Ishikawa (cell line): ENCODE measurements around the gene IGLON5.

Experiments
- CEBPB ChIP-seq: IDR thresholded peaks from 2 replicates; pipeline ENCODE4 v1.6.1; 2012
- CREB1 ChIP-seq: IDR thresholded peaks from 2 replicates; pipeline ENCODE4 v1.6.1; 2012; ENCODE audit warnings: low read depth
- EGR1 ChIP-seq: IDR thresholded peaks from 2 replicates; pipeline ENCODE4 v1.6.1; 2012
- EP300 ChIP-seq: IDR thresholded peaks from 2 replicates; pipeline ENCODE4 v1.6.1; 2012; ENCODE audit warnings: borderline replicate concordance
- FOXM1 ChIP-seq: IDR thresholded peaks from 2 replicates; pipeline ENCODE4 v1.6.1; 2012; ENCODE audit warnings: low read depth, borderline replicate concordance
- MAX ChIP-seq: IDR thresholded peaks from 2 replicates; pipeline ENCODE4 v1.6.1; 2012
- NFIC ChIP-seq: IDR thresholded peaks from 2 replicates; pipeline ENCODE4 v1.6.1; 2012
- RAD21 ChIP-seq: IDR thresholded peaks from 2 replicates; pipeline ENCODE4 v1.6.1; 2012; ENCODE audit warnings: low read depth
- REST ChIP-seq: IDR thresholded peaks from 2 replicates; pipeline ENCODE4 v1.6.1; 2012; ENCODE audit warnings: low read depth, mild to moderate bottlenecking
- TAF1 ChIP-seq: IDR thresholded peaks from 2 replicates; pipeline ENCODE4 v1.6.1; 2012; ENCODE audit warnings: low read depth, mild to moderate bottlenecking
- TCF12 ChIP-seq: IDR thresholded peaks from 2 replicates; pipeline ENCODE4 v1.6.1; 2012; ENCODE audit warnings: low read depth
- TEAD4 ChIP-seq: IDR thresholded peaks from 2 replicates; pipeline ENCODE4 v1.6.1; 2012
- USF1 ChIP-seq: IDR thresholded peaks from 2 replicates; pipeline ENCODE4 v1.6.1; 2012
- YY1 ChIP-seq: IDR thresholded peaks from 2 replicates; pipeline ENCODE4 v1.6.1; 2012; ENCODE audit warnings: low read depth
- ZBTB7A ChIP-seq: IDR thresholded peaks from 2 replicates; pipeline ENCODE4 v1.6.1; 2012; ENCODE audit warnings: low read depth

IGLON5 gene

GRCh38 chr19:51311351-51312257, at the start of gene IGLON5:
TSS of gene IGLON5 (plus strand) at chr19:51311644. CDS start at chr19:51311848, 204 bp downstream.
- no peak for TF ChIP-seq TAF1
- no peak for TF ChIP-seq TEAD4
- TF ChIP-seq FOXM1, result no peak
- TF ChIP-seq YY1, result no peak
- no peak for TF ChIP-seq RAD21
- no peak for TF ChIP-seq CREB1
- TF ChIP-seq MAX, result no peak
- no peak for TF ChIP-seq CEBPB

- TF ChIP-seq REST (no peak), TCF12 (no peak), CREB1 (no peak)
Observed at GRCh38 chr19:51263808-51264207, 47.6 kb upstream of the IGLON5 start.

- TF ChIP-seq YY1 (no peak), TCF12 (no peak)
Observed at GRCh38 chr19:51271067-51271466, 40.4 kb upstream of the IGLON5 start.

- TF ChIP-seq FOXM1, result no peak
Observed at GRCh38 chr19:51272183-51272810, 39.1 kb upstream of the IGLON5 start.

- TF ChIP-seq TAF1, result no peak
- TF ChIP-seq FOXM1, result no peak
- TF ChIP-seq NFIC, result no peak
- TF ChIP-seq ZBTB7A, result no peak
- TF ChIP-seq REST, result no peak
- TF ChIP-seq MAX, result no peak
- no peak for TF ChIP-seq EP300
Observed at GRCh38 chr19:51274049-51274770, 37.2 kb upstream of the IGLON5 start.

GRCh38 chr19:51277112-51277511, 34.3 kb upstream of the IGLON5 start:
- TF ChIP-seq YY1, result no peak
- no peak for TF ChIP-seq EGR1
- TF ChIP-seq TAF1, result no peak

- TF ChIP-seq TCF12, result no peak
- no peak for TF ChIP-seq USF1
- TF ChIP-seq RAD21, result no peak
- TF ChIP-seq YY1, result no peak
- TF ChIP-seq EP300, result no peak
- no peak for TF ChIP-seq FOXM1
- TF ChIP-seq REST, result no peak
- TF ChIP-seq TAF1, result no peak
- TF ChIP-seq NFIC, result no peak
- TF ChIP-seq TEAD4, result no peak
- no peak for TF ChIP-seq CEBPB
- no peak for TF ChIP-seq CREB1
- no peak for TF ChIP-seq ZBTB7A
- TF ChIP-seq MAX, result no peak
- TF ChIP-seq EGR1, result no peak
Observed at GRCh38 chr19:51282335-51282734, 29.1 kb upstream of the IGLON5 start.
